Stimulated activated naive CD8-positive, alpha-beta T cell treated with anti-CD3 and anti-CD28 coated beads, Interleukin-15, amount 100 ng/mL, for 72 hours (primary cell): ENCODE results near the gene HOXB7.

Experiments used
- ATAC-seq: fragments of 150-1000 bp; cut with Tn5 transposase; 2 replicates; pipeline ENCODE4 v1.10.0; 2021; ENCODE audit warnings: mild to moderate bottlenecking, moderate library complexity
- DNase-seq, 2 donors: peaks; one replicate each; pipeline ENCODE4 v3.0.0; 2021 to 2022
- H3K27ac Mint-ChIP-seq, 2 donors: one replicate each; pipeline ENCODE4 v1.8.0; 2022; ENCODE audit warnings: mild to moderate bottlenecking in 2 of 2, mixed read lengths in 2 of 2, moderate library complexity in 2 of 2
- H3K27me3 Mint-ChIP-seq: one replicate; pipeline ENCODE4 v1.8.0; 2022; ENCODE audit warnings: mixed read lengths
- H3K4me1 Mint-ChIP-seq: one replicate; pipeline ENCODE4 v1.8.0; 2022; ENCODE audit warnings: mild to moderate bottlenecking, mixed read lengths
- H3K4me3 Mint-ChIP-seq, 2 donors: one replicate each; pipeline ENCODE4 v1.8.0; 2022; ENCODE audit warnings: mild to moderate bottlenecking in 2 of 2, mixed read lengths in 2 of 2, moderate library complexity in 1 of 2
- H3K9me3 Mint-ChIP-seq, 2 donors: one replicate each; pipeline ENCODE4 v1.8.0; 2022; ENCODE audit warnings: mixed read lengths in 2 of 2

HOXB7 gene

DNA sequence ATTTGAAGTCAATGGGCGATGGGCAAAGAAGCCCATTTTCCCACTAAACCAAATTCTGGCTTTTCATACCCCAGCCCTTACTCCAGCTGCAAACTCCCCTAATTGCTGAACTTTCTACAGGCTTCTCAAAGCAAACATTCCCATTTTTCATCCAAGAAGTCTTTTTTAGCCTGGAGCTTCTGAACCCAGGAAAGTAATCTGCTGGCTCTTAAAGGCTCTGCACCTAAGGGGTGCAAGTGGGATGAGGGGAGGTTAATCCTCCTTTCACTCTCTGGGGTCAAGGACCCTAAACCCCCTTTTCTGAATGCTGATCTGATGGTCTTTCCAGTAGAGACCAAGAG lies 2.4 kb downstream of the HOXB7 start:
- no peak for DNase-seq
- Mint-ChIP-seq H3K4me1 (peaks cover 36% of the 10 kb centered on the region), H3K4me3 (no peak overlapping the region), H3K9me3 (no peaks in the 10 kb centered on the region), H3K27me3 (peaks cover 96% of the 10 kb centered on the region), H3K27ac (no peak overlapping the region)
- no peak for ATAC-seq

DNA sequence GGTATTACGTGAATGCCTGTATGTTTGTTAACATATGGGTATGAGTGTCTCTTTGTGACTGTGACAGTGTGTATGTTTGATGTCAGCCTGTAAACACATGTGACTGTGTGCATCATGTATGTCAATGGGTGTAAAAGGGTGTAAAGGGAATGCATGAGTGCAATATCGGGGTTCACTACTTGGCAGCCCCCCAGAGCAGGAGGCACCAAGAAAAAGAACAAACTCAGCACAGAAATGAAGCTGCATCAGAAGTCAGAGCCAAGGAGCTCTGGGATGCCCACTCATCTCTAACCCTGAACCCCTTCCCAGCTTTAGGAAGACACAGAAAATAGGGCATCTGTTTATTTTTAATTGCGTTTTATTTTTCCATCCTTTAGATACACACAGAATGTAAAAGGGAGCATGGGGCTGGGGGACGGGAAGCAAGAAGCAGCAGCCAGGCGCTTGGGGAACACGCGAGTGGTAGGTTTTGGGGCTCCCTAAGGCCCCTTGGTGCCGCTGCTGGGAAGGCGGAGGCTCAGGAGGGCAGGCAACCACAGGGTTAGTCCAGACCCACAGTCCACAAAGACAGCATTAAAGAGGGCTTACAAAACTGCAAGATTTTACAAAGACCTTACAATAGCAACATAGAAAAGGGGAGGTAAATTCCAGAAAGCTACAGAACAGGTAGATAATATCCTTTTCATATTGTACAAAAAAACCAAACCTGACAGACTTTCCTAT lies 3.8 kb downstream of the HOXB7 start:
- ATAC-seq (no peak), DNase-seq (no peak)
- Mint-ChIP-seq H3K27ac (no peak overlapping the region), H3K4me3 (no peak overlapping the region), H3K27me3 (peaks cover 96% of the 10 kb centered on the region), H3K9me3 (no peaks in the 10 kb centered on the region), H3K4me1 (peaks cover 34% of the 10 kb centered on the region)

DNA sequence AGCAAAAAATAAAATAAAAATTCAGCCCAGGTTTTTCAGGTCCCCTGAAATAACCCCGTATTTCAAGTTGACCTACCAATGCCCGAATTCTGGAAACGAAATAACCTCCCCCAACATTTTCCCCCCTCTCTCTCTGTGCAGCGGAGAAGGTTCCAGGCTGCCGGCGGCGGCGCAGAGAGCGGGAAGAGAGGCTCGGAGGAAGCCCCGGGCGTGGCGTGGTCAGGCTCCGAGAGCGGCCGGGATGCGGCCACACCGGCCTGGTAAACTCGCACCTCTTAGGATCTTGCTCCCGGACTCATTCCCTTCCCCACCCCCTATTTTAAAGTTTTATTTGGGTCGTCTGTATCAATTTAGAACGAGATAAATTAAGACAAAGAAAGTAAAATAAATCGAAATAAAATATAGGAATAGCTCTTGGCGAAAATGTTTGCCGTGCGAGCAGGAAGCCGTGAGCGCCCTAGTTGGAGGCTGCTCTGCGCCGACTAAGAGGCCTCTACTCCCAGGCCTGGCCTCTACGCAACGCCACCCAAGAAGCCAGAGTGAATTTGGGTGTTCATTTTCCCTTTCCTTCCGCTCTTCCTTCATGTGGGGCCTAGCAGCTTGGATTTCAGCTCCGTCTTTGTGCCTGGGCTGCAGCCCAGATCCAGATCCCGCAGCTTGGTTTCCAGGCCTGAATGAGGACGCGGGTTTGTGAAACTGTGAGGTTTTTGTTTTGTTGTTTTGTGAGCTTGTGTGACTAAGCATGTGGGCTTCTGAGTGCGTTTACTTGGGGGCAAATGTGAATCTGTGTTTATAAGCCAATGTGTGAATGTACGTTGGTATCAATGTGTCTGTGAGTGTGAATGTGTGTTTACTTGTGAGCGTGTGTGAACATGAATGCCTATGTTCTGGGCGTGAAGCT lies 4.6 kb downstream of the HOXB7 start:
- no peak overlapping the region for H3K27ac Mint-ChIP-seq
- DNase-seq = no peak
- H3K9me3 Mint-ChIP-seq = no peaks in the 10 kb centered on the region
- no peak overlapping the region for H3K4me3 Mint-ChIP-seq
- no peak for ATAC-seq
- peaks cover 31% of the 10 kb centered on the region for H3K4me1 Mint-ChIP-seq
- H3K27me3 Mint-ChIP-seq = peaks cover 96% of the 10 kb centered on the region

DNA sequence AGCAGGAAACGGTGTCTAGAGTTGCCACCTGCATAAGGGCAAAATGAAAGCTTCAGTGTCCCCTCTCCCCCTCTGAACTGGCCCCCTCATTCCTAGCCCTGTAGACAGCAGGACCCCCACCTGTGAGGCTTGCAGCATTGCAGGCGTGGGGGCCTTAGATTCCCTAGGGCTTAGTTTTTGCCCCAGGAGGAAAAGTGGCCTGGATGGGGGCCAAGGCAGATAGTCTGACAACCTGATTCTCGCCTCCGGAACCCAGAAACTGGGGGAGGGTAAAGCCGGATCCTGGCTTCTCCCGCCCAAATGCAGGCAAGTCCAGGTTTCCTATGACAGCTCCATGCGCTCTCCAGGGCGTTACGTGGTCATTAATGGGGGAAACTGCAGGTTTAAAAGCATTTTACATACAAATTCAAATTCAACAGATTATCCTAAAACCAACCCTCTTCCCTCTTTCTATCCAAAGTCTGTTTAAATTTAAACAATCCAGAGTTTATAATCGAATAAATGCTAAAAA lies 5.4 kb downstream of the HOXB7 start:
- no peak for DNase-seq
- ATAC-seq = no peak
- Mint-ChIP-seq H3K4me1 (peaks cover 25% of the 10 kb centered on the region), H3K4me3 (no peak overlapping the region), H3K27ac (no peak overlapping the region), H3K9me3 (no peaks in the 10 kb centered on the region), H3K27me3 (peaks cover 96% of the 10 kb centered on the region)

DNA sequence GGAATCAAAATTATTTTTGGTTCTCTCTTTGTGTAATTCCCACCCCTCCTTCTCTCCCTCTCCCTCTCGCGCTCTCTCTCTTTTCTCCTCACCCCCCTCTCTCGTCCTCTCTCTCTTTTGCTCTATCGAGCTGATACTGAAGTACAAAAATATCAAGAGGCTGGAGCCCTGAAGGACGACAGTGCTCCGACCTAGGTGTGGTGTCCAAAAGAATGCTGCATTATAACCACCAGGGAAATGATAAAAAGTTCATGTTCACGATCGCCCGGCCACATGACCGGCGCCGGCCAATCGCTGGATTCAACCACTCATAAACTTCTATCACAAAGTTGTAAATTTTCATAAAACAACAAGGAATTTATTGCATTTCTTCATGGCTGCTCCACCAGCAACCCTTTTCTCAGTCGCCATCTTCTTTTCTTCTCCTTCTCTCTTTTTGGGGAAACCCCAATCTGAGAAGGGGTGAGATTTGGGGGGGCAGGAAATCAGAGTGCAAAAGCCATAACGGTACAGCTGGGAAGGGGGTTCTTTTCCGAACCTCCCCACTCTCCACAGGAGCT lies 6.0 kb downstream of the HOXB7 start, which contains the start of gene HOXB6:
Gene HOXB6, minus strand, starts transcription at position 217 of the 560 bp plus-strand sequence. CDS start 6,836 bp downstream, outside the sequence.
- Mint-ChIP-seq H3K9me3 (no peaks in the 10 kb centered on the region), H3K4me3 (peak within 1 kb of the TSS; percentile 49 to 54), H3K27ac (no peak within 1 kb of the TSS), H3K27me3 (peaks cover 100% of the 10 kb centered on the region), H3K4me1 (peaks cover 25% of the 10 kb centered on the region)
- DNase-seq (no peak), ATAC-seq (no peak)

DNA sequence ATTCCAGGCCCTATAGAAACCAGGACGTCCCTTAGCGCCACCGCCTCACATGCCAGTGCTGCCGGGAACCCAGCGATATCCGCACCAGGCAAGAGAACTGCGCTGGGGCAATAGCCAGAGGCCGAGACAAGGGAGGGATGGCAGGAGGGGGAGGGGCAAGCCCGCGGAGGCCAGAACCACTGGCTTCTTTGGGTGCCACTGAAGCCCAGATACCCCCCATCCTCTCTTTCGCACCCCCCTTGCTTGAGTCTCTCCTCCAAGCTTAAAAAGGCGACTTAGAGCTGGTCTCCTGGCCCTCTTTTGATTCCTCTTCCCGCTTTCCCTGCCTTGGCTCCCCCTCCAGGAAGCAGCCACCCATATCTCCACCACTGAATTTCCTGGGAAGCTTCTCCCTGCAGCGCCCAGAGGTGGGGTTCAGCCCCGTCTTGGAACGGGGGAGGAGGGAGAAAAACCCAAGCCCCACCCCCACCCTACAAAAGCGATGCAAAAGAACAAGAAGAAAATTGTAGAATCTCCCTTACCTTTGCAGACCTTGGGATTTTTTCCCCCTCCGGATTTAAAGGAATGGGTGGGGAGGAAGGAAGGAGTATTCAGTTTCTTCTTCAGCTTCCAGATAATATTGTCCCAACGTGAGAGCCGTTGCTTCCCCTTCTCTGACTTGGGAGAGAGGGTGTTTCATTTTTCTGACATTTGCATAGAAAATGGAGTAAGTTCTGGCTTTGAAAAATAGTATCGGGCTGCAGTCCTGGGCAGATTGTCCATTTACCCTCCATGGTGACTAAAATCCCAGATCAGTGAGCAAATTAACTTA lies 6.7 kb downstream of the HOXB7 start:
- Mint-ChIP-seq H3K27ac (no peak overlapping the region), H3K4me3 (peak overlapping the region in 1 of 2 donors; percentile 49), H3K9me3 (no peaks in the 10 kb centered on the region), H3K27me3 (peaks cover 100% of the 10 kb centered on the region), H3K4me1 (peaks cover 25% of the 10 kb centered on the region)
- DNase-seq (no peak), ATAC-seq (no peak)

DNA sequence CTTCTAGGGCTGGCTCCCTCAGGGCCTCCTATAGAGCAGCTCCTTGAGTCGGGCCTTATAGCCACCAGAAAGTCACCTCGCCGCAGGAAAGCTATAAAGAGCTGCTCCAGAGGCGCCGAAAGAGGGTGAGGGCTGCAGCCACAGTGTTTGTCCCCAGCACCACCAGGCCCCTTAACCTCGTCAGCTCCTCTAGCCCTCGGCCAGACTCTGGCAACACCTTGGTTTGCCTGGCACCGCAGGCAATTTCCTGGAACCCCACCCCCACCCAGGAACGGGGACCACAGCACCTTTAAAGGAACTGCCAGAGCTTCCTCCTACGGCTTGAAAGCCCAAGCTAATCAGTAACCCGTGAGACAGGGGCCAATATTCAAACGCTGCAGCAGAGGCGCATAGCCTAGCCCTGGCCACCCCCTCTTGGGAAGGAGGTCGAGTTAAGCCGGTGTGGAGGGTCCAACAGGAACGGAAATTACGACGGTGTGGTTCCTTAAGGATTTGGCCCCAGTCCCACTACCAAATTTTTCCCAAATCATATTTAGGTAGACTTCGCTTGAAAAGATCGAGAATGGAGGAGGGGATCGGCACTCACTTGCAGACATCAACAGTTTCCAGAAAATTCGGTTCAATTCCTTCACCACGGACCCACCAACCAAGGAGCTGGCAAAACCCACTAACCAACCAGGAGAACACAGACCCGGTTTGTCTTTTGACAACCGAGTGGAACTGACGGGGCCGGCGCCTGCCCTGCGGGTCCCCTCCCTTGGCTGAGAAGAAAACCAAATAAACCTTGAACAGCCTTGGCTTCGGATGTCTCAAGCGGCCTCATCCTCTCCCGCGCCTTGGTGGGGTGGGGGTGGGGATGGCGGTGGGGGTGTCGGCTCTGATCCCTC lies 9.0 kb downstream of the HOXB7 start:
- peaks cover 100% of the 10 kb centered on the region for H3K27me3 Mint-ChIP-seq
- no peak overlapping the region for H3K27ac Mint-ChIP-seq
- H3K9me3 Mint-ChIP-seq = no peaks in the 10 kb centered on the region
- DNase-seq (no peak), ATAC-seq (peak; percentile 4)
- H3K4me3 Mint-ChIP-seq = peak overlapping the region in 1 of 2 donors; percentile 8
- peaks cover 46% of the 10 kb centered on the region for H3K4me1 Mint-ChIP-seq

DNA sequence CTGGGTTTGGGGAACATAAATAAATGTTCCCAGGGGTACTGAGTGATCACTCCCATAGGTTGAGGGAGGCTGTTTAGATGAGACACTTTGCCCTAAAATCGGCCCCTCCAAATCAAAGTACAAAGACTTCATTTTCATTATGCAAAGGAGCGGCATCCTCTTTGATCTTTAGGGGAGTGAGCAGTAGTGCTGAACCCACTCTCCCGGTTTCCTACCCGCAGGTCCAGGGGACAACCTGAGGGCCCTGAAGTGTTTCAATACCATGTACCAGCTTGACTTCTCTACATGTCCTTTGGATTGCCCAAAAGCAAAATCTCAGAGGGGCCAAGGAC lies 9.6 kb downstream of the HOXB7 start:
- DNase-seq = no peak
- H3K27me3 Mint-ChIP-seq = peaks cover 100% of the 10 kb centered on the region
- peaks cover 52% of the 10 kb centered on the region for H3K4me1 Mint-ChIP-seq
- ATAC-seq = no peak
- H3K9me3 Mint-ChIP-seq = no peaks in the 10 kb centered on the region
- H3K27ac Mint-ChIP-seq = no peak overlapping the region
- H3K4me3 Mint-ChIP-seq = no peak overlapping the region

DNA sequence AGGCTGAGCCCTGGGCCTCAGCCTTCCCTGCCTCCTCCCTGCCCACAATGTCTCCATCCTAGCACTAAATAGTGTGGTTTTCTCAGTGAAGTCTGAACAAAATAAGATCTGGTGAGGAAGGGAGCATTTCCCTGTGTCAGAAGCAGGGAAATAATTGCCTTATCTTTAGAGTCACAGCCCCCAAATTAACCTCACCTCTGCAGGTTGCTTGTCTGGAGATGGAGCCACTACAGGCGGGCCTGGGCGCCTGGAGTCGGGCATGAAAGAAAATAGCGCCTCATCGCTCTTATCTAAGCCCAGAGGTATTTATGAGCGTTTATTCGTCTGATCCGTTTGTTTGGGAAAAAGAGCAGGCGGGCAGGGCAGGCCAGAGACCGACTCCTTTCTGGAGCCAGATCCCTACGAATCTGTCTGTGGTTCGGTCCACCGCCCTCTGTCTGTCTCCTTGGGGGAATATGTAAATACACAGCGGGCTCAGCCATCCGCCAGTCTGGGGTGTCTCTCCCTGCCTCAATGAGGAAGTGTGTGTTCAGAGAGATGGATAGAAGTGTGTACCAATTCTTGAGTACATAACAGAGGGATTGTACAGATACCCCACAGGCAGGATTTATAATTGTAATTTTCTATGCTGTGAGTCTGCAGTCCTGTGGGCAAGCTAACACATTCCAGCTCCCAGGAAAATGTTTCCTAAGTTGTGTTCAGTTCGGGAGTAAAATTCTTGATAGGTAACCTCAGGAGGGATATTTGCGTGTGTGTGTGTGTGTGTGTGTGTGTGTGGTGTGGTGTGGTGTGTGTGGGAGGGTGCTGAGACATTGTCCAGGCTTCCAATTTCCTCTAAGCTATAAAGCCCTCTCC lies 10.3 kb downstream of the HOXB7 start:
- peaks cover 100% of the 10 kb centered on the region for H3K27me3 Mint-ChIP-seq
- DNase-seq = no peak
- H3K9me3 Mint-ChIP-seq = no peaks in the 10 kb centered on the region
- peaks cover 53% of the 10 kb centered on the region for H3K4me1 Mint-ChIP-seq
- H3K27ac Mint-ChIP-seq = no peak overlapping the region
- no peak overlapping the region for H3K4me3 Mint-ChIP-seq
- no peak for ATAC-seq

DNA sequence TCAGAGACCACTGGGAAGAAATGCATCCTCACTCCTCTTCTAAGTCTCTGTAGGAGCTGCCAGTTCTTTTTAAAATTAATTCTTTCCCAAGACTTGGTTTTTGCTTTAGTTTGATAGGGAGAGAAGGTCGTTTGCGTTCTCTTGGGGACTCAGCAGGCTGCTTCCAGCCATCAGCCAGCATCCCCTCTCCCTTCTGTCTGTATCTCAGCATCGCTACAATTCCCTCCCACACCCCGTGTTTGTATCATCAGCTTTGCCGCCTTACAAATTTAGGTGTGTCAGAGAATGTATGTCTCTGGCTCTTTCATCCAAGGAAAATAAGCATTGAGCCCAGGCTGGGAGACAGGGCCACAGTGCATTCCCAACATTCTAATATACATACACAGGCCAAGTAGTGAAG lies 11.5 kb downstream of the HOXB7 start:
- Mint-ChIP-seq H3K27me3 (peaks cover 100% of the 10 kb centered on the region), H3K4me1 (peaks cover 53% of the 10 kb centered on the region), H3K4me3 (no peak overlapping the region), H3K27ac (no peak overlapping the region), H3K9me3 (no peaks in the 10 kb centered on the region)
- DNase-seq (no peak), ATAC-seq (no peak)

DNA sequence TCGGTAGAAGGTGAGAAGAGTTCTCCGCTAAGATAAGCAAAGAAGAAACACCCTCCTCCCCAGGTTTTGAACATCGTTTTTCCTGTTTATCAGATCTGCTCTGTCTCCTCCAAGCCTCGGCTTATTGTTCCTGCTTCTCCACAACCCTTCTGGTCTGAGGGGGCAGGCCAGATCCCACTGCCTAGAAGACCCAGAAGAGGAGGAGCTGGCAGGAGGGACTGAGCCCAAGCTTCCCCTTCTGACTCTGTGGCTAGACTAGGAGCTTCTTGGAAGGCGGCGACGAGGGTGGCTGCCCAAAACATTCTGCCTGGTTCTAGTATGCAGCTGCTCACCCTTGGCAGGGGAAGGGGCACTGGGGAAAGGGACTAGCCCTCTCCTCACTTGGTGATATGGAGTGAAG lies 12.1 kb downstream of the HOXB7 start:
- Mint-ChIP-seq H3K4me1 (peaks cover 53% of the 10 kb centered on the region), H3K27me3 (peaks cover 100% of the 10 kb centered on the region), H3K27ac (no peak overlapping the region), H3K4me3 (no peak overlapping the region), H3K9me3 (no peaks in the 10 kb centered on the region)
- ATAC-seq (no peak), DNase-seq (no peak)

DNA sequence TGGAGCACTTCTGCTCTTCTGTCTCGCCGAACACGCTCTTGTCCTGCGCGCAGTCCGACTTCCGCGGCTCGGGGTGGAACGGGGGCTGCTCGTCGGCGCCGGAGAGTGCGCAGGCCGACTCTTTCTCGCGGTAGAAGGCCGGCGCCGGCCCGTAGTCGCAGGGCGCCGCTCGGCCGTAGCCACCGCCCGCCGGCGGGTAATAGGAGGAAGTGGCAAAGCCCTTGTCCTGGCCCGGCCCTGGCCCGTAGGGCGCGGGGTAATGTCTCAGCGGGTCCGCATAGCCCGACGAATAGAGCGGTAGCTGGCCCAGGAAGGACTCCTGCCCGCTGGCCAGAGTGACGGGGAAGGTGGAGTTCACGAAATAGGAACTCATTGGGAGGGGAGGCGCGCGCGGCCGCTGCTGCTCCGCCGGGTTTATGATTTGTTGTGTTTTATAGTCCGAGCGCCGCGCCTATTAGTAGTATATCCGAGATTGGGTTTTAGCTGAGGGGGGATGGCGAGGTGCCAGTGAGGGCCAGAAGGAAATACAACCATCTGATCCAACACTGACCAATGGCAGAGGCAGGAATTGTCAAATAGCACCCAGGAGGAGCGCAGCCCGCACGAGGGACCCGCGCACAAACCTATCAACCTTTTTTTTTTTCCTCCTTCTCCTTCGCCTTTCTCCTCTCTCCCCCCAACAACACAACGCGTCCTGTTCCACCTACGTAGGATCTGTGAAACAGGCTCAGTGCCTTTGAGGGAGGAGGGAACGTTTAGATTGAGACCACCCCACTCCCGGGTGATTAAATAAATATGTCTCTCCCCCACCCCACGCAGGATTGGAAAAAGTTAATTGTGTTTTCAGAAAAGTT lies 12.8 kb downstream of the HOXB7 start:
- peak overlapping the region; percentile 77 to 83 for H3K4me3 Mint-ChIP-seq
- ATAC-seq (peak; percentile 56), DNase-seq (peak in 1 of 2 donors; percentile 47)
- peaks cover 54% of the 10 kb centered on the region for H3K4me1 Mint-ChIP-seq
- no peaks in the 10 kb centered on the region for H3K9me3 Mint-ChIP-seq
- H3K27me3 Mint-ChIP-seq = peaks cover 100% of the 10 kb centered on the region
- H3K27ac Mint-ChIP-seq = peak overlapping the region in 1 of 2 donors; percentile 57

DNA sequence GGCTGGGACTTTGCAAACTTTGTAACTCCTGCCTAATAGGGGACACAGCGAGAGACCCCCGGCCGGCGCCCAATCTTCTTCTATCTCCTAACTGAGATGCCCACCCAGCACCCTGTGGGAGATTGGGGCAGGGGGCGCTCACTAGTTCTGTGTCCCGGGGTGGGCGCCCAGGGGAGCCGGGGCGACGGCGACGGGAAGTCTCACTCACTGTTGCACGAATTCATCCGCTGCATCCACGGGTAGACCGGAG lies 13.4 kb downstream of the HOXB7 start:
- DNase-seq = no peak
- H3K27me3 Mint-ChIP-seq = peaks cover 100% of the 10 kb centered on the region
- H3K27ac Mint-ChIP-seq = peak overlapping the region in 1 of 2 donors; percentile 57
- no peak for ATAC-seq
- H3K9me3 Mint-ChIP-seq = no peaks in the 10 kb centered on the region
- H3K4me1 Mint-ChIP-seq = peaks cover 56% of the 10 kb centered on the region
- H3K4me3 Mint-ChIP-seq = peak overlapping the region; percentile 77 to 83
